H1 (cell line): ENCODE data around the gene RBBP5. TPM values are rescaled to one million over a fixed set of nuclear protein-coding genes. Genes with fewer than 3 reads are reported as not detected.

Source experiments
- CTCF ChIA-PET: fragments of 300-600 bp; sonication (Branson Sonifier 250); formaldehyde crosslinking; loops from one replicate; lab custom pipeline; 2021; ENCODE audit not compliant: partially characterized antibody; lab: Charles Lee
- POLR2A ChIA-PET: fragments of 300-600 bp; sonication (Branson Sonifier 250); formaldehyde crosslinking; loops from one replicate; lab custom pipeline; 2021; ENCODE audit warnings: inconsistent platforms; ENCODE audit not compliant: partially characterized antibody; lab: Charles Lee
- DNase-seq, 2 experiments: peaks; one replicate each; pipeline versions ENCODE4 v3.0.0 to v3.0.0-alpha.2; 2010 to 2022; ENCODE audit warnings: low spot score in 2 of 2, low read depth in 1 of 2, mixed read lengths in 1 of 2
- FAIRE-seq: peaks from 2 replicates; lab custom pipeline; 2011; peaks lifted over from hg19 to GRCh38; lab: Jason Lieb, UNC
- H2AFZ ChIP-seq: 2 replicates; pipeline ENCODE4 v1.8.1; 2012; ENCODE audit warnings: low read length, inconsistent platforms
- H2AK5ac ChIP-seq: 2 replicates; pipeline ENCODE4 v1.6.1; 2013; ENCODE audit warnings: low read depth, low read length
- H2BK120ac ChIP-seq: replicated peaks from 2 replicates; pipeline ENCODE3; 2013; ENCODE audit warnings: low read depth, low read length, inconsistent platforms
- H2BK12ac ChIP-seq: 2 replicates; pipeline ENCODE4 v1.6.1; 2013; ENCODE audit warnings: low read depth, low read length
- H2BK15ac ChIP-seq: 2 replicates; pipeline ENCODE4 v1.6.1; 2013; ENCODE audit warnings: low read length
- H2BK20ac ChIP-seq: 2 replicates; pipeline ENCODE4 v1.6.1; 2013; ENCODE audit warnings: low read length
- H2BK5ac ChIP-seq: 2 replicates; pipeline ENCODE4 v1.6.1; 2013; ENCODE audit warnings: low read depth, low read length
- H3K14ac ChIP-seq: 2 replicates; pipeline ENCODE4 v1.6.1; 2013; ENCODE audit warnings: inconsistent platforms; ENCODE audit not compliant: insufficient read length
- H3K18ac ChIP-seq: 2 replicates; pipeline ENCODE4 v1.6.1; 2013; ENCODE audit warnings: low read length; ENCODE audit errors: extremely low read depth
- H3K23ac ChIP-seq: 2 replicates; pipeline ENCODE4 v1.6.1; 2013; ENCODE audit warnings: inconsistent platforms; ENCODE audit not compliant: insufficient read length
- H3K23me2 ChIP-seq: 2 replicates; pipeline ENCODE4 v1.6.1; 2013; ENCODE audit warnings: low read depth, low read length
- H3K27ac ChIP-seq: 2 replicates; pipeline ENCODE4 v1.6.1; 2011; ENCODE audit warnings: low read depth, low read length, inconsistent platforms
- H3K27me3 ChIP-seq, 4 experiments: replicated peaks in 1 of 4; 1 replicate in 1 of 4; 2 replicates in 3 of 4; pipeline versions ENCODE4 v1.6.1 to v1.8.1; 2011 to 2013; ENCODE audit warnings: low read length in 3 of 4, mild to moderate bottlenecking in 3 of 4, inconsistent platforms in 2 of 4, mixed read lengths in 2 of 4, moderate library complexity in 1 of 4; ENCODE audit not compliant: control insufficient read depth in 3 of 4, insufficient read depth in 3 of 4; ENCODE audit errors: extremely low read depth in 1 of 4
- H3K36me3 ChIP-seq, 4 experiments: 2 replicates each; pipeline versions ENCODE4 v1.6.1 to v1.8.1; 2011 to 2013; ENCODE audit warnings: mild to moderate bottlenecking in 4 of 4, low read length in 3 of 4, moderate library complexity in 2 of 4, control low read depth in 1 of 4, inconsistent platforms in 1 of 4; ENCODE audit not compliant: insufficient read depth in 4 of 4, control insufficient read depth in 2 of 4
- H3K4ac ChIP-seq: replicated peaks from 2 replicates; pipeline ENCODE3; 2013; ENCODE audit warnings: low read length, low read depth, mixed read lengths, inconsistent platforms; ENCODE audit not compliant: insufficient read length
- H3K4me1 ChIP-seq, 4 experiments: replicated peaks in 1 of 4; 1 replicate in 1 of 4; 2 replicates in 3 of 4; pipeline versions ENCODE4 v1.6.1 to v1.8.1; 2011 to 2013; ENCODE audit warnings: low read length in 3 of 4, inconsistent platforms in 2 of 4, mixed read lengths in 1 of 4; ENCODE audit not compliant: insufficient read depth in 4 of 4, control insufficient read depth in 3 of 4
- H3K4me2 ChIP-seq, 2 experiments: 2 replicates each; pipeline versions ENCODE4 v1.6.1 to v1.8.1; 2011 to 2013; ENCODE audit warnings: low read depth in 2 of 2, low read length in 2 of 2, control low read depth in 1 of 2, inconsistent platforms in 1 of 2, mild to moderate bottlenecking in 1 of 2; ENCODE audit not compliant: insufficient read depth in 1 of 2
- H3K4me3 ChIP-seq, 4 experiments: fragments of 200-600, 300-600 bp in 1 of 4; sonication (generic), shearing (Covaris generic), sonication (Bioruptor Twin) in 1 of 4; 2 replicates each; pipeline versions ENCODE4 v1.5.1 to v1.8.1; 2011 to 2016; ENCODE audit warnings: low read length in 4 of 4, low read depth in 3 of 4, control low read depth in 2 of 4, inconsistent platforms in 2 of 4, mild to moderate bottlenecking in 2 of 4, mixed read lengths in 1 of 4, moderate library complexity in 1 of 4; ENCODE audit not compliant: insufficient read depth in 2 of 4; ENCODE audit errors: extremely low read depth in 1 of 4
- H3K56ac ChIP-seq: replicated peaks from 2 replicates; pipeline ENCODE3; 2013; ENCODE audit warnings: low read depth, mild to moderate bottlenecking, mixed read lengths, low read length, inconsistent platforms; ENCODE audit not compliant: insufficient read length
- H3K79me1 ChIP-seq: 2 replicates; pipeline ENCODE4 v1.6.1; 2013; ENCODE audit warnings: low read depth, low read length, control low read depth
- H3K79me2 ChIP-seq, 2 experiments: 2 replicates each; pipeline versions ENCODE4 v1.6.1 to v1.8.1; 2012 to 2013; ENCODE audit warnings: low read length in 2 of 2, mild to moderate bottlenecking in 2 of 2, inconsistent platforms in 1 of 2; ENCODE audit not compliant: insufficient read depth in 2 of 2, control insufficient read depth in 1 of 2
- H3K9ac ChIP-seq, 4 experiments: replicated peaks in 1 of 4; 1 replicate in 1 of 4; 2 replicates in 3 of 4; pipeline versions ENCODE4 v1.6.1 to v1.8.1; 2011 to 2013; ENCODE audit warnings: low read depth in 3 of 4, low read length in 3 of 4, control low read depth in 2 of 4, mild to moderate bottlenecking in 2 of 4, moderate library complexity in 2 of 4, inconsistent platforms in 1 of 4; ENCODE audit errors: extremely low read depth in 1 of 4
- H3K9me3 ChIP-seq, 2 experiments: 2 replicates each; pipeline versions ENCODE4 v1.6.1 to v1.8.1; 2012 to 2013; ENCODE audit warnings: mild to moderate bottlenecking in 2 of 2, moderate library complexity in 2 of 2, control low read depth in 1 of 2, inconsistent platforms in 1 of 2, low read depth in 1 of 2, low read length in 1 of 2, mixed read lengths in 1 of 2; ENCODE audit not compliant: insufficient read depth in 2 of 2
- H4K20me1 ChIP-seq, 2 experiments: replicated peaks in 1 of 2; 2 replicates each; pipeline versions ENCODE3 to v1.8.1; 2011 to 2013; ENCODE audit warnings: inconsistent platforms in 2 of 2, low read length in 2 of 2, mild to moderate bottlenecking in 1 of 2; ENCODE audit not compliant: insufficient read depth in 2 of 2, control insufficient read depth in 1 of 2
- H4K5ac ChIP-seq: 2 replicates; pipeline ENCODE4 v1.6.1; 2013; ENCODE audit warnings: low read length, low read depth, mixed read lengths, inconsistent platforms; ENCODE audit not compliant: insufficient read length
- H4K8ac ChIP-seq: 2 replicates; pipeline ENCODE4 v1.8.0; 2013; ENCODE audit warnings: mild to moderate bottlenecking, moderate library complexity, low read length, inconsistent platforms; ENCODE audit not compliant: insufficient read depth; ENCODE audit errors: extremely low read depth
- H4K91ac ChIP-seq: replicated peaks from 2 replicates; pipeline ENCODE3; 2013; ENCODE audit warnings: low read length, mixed read lengths, inconsistent platforms; ENCODE audit not compliant: insufficient read length
- ATF3 ChIP-seq: IDR thresholded peaks from 2 replicates; pipeline ENCODE4 v1.6.1; 2011; ENCODE audit warnings: low read depth, mild to moderate bottlenecking, low read length; ENCODE audit not compliant: insufficient read depth
- CHD2 ChIP-seq: IDR thresholded peaks from 2 replicates; pipeline ENCODE4 v1.6.1; 2012; ENCODE audit warnings: low read length, improper control_type of control experiment
- E2F6 ChIP-seq: IDR thresholded peaks from 2 replicates; pipeline ENCODE4 v1.6.1; 2012; ENCODE audit warnings: inconsistent platforms
- EGR1 ChIP-seq: IDR thresholded peaks from 2 replicates; pipeline ENCODE4 v1.6.1; 2011; ENCODE audit warnings: low read depth, low read length, borderline replicate concordance
- NRF1 ChIP-seq: IDR thresholded peaks from 2 replicates; pipeline ENCODE4 v1.6.1; 2011; ENCODE audit warnings: mild to moderate bottlenecking, low read depth, low read length, improper control_type of control experiment
- POU5F1 ChIP-seq: IDR thresholded peaks from 2 replicates; pipeline ENCODE4 v1.6.1; 2011; ENCODE audit warnings: low read depth, mild to moderate bottlenecking, low read length, moderate library complexity
- RAD21 ChIP-seq, 2 experiments: IDR thresholded peaks in 1 of 2; conservative IDR thresholded peaks in 1 of 2; 2 replicates each; pipeline ENCODE4 v1.6.1; 2011; ENCODE audit warnings: low read depth in 2 of 2, low read length in 2 of 2, improper control_type of control experiment in 1 of 2, inconsistent platforms in 1 of 2, mild to moderate bottlenecking in 1 of 2, moderate library complexity in 1 of 2
- RFX5 ChIP-seq: IDR thresholded peaks from 2 replicates; pipeline ENCODE4 v1.6.1; 2011; ENCODE audit warnings: low read depth, low read length, improper control_type of control experiment, borderline replicate concordance
- SIRT6 ChIP-seq: IDR thresholded peaks from one replicate; pipeline ENCODE4 v1.7.1; 2012; ENCODE audit warnings: low read length, inconsistent platforms
- TAF7 ChIP-seq: optimal IDR thresholded peaks from 2 replicates; pipeline ENCODE3; 2011; ENCODE audit warnings: low read depth, mild to moderate bottlenecking, inconsistent platforms, low read length, moderate library complexity, borderline replicate concordance
- TEAD4 ChIP-seq: IDR thresholded peaks from 2 replicates; pipeline ENCODE4 v1.6.1; 2012; ENCODE audit warnings: low read depth, low read length, inconsistent platforms, mixed read lengths
- WGBS, 2 experiments: shearing (Covaris generic) in 1 of 2; methylation state at CpG; one replicate each; pipeline versions ENCODE4 v1.1.6 to v1.1.7; 2013 to 2015; ENCODE audit warnings: low lambda C conversion rate in 2 of 2, mixed read lengths in 2 of 2, inconsistent platforms in 1 of 2, low coverage in 1 of 2, missing lambda C conversion rate in 1 of 2; ENCODE audit not compliant: insufficient replicate concordance in 2 of 2, insufficient coverage in 1 of 2, insufficient read length in 1 of 2; ENCODE audit errors: extremely low coverage in 1 of 2, missing lambda C conversion rate in 1 of 2; 5-methylcytosine and 5-hydroxymethylcytosine counted together
- polyA plus RNA-seq, 7 experiments: library from polyadenylated mRNA; depleted of rRNA in 3 of 7; stranded (reverse) in 5 of 7; unstranded in 2 of 7; fragments of >200 nt in 5 of 7; fragments of 200-250 nt in 2 of 7; gene quantifications; 1 replicate in 5 of 7; 2 replicates in 1 of 7; 4 replicates in 1 of 7; pipeline versions ENCODE4 v1.2.1 to v1.2.3, GENCODE V29; 2011 to 2013; ENCODE audit warnings: missing spikeins in 2 of 7, mixed read lengths in 2 of 7
- total RNA-seq: library from RNA; stranded (reverse); fragmentation: NEBNext Ultra II Directional; extraction: Animal tissue kit (Norgen Biotek cat#: 25700); gene quantifications from 2 replicates; pipeline ENCODE4 v1.2.1, GENCODE V29; 2021

Gene RBBP5
- total and polyA plus RNA-seq, 2 of the 8 experiments (the other 6 are each of a cell fraction or from before 2014, with no cell fraction given) = 6.7 to 21.5 TPM

GRCh38 chr1:205052690-205053089 lies 69.1 kb downstream of the RBBP5 start:
- Histone ChIP-seq H4K91ac (no peak overlapping the region), H2BK20ac (no peak overlapping the region), H3K9ac (no peak overlapping the region), H2AFZ (no peak overlapping the region), H3K4me3 (no peak overlapping the region), H2AK5ac (no peak overlapping the region), H3K18ac (no peak overlapping the region), H4K5ac (no peak overlapping the region), H3K23ac (no peak overlapping the region), H3K56ac (no peak overlapping the region), H2BK15ac (no peak overlapping the region), H3K79me2 (no peaks in the 10 kb centered on the region), H2BK120ac (no peak overlapping the region), H3K4me1 (no peaks in the 10 kb centered on the region; a peak in 1 of 7 replicates), H3K79me1 (no peaks in the 10 kb centered on the region), H4K8ac (no peak overlapping the region), H4K20me1 (peaks cover 2% of the 10 kb centered on the region in 2 experiments), H2BK12ac (no peak overlapping the region), H3K4ac (no peak overlapping the region), H3K27ac (no peak overlapping the region), H3K14ac (no peak overlapping the region), H2BK5ac (no peak overlapping the region), H3K9me3 (no peaks in the 10 kb centered on the region), H3K36me3 (no peaks in the 10 kb centered on the region), H3K27me3 (no peaks in the 10 kb centered on the region), H3K23me2 (no peaks in the 10 kb centered on the region), H3K4me2 (no peak overlapping the region)
- DNase-seq (no peak), FAIRE-seq (no peak)
- WGBS, 2 experiments = 87% methylated on average over 7 of the region's 11 CpGs; no CpG with 5 or more reads in 1 of the 2 experiments
- TF ChIP-seq CHD2 = no peak
- TF ChIP-seq TEAD4 = no peak
- 0 out of 2 replicates have a peak, but pooled peaks have one; percentile 23 for TF ChIP-seq E2F6
- no peak for TF ChIP-seq NRF1
- TF ChIP-seq POU5F1 = no peak
- TF ChIP-seq EGR1 = no peak
- no peak for TF ChIP-seq RFX5
- peak in 1 of 2 experiments; percentile 20; a peak in 1 of 4 replicates for TF ChIP-seq RAD21 (IDR thresholded peaks at IDR 0.05 in 1 of 2, conservative IDR thresholded peaks at IDR 0.05 in 1 of 2; ENCODE audit: low read depth in 2 of 2, low read length in 2 of 2)
- TF ChIP-seq ATF3 = no peak
- no peak for TF ChIP-seq TAF7
- no peak for TF ChIP-seq SIRT6
- ChIA-PET CTCF (interaction anchor here (0.6 to 38.9 kb wide), 12 partner anchors 9 to 308 kb away, joined by 3 to 1336 read pairs (median 5); partner anchors contain the start of gene CNTN2), POLR2A (interaction anchor here (1.1 to 1.3 kb wide), 2 partner anchors 9 to 206 kb away, joined by 3 read pairs; no protein-coding TSS in a partner anchor)
